SU-DHL-6 (cell line): ENCODE results near the gene FAM170B.

Experiments
- CTCF ChIP-seq: fragments of 200-600 bp; sonication (generic); IDR thresholded peaks from one replicate; pipeline ENCODE4 v1.5.1; 2017; ENCODE audit warnings: antibody characterized with exemption, mild to moderate bottlenecking, low read length, moderate library complexity; ENCODE audit not compliant: insufficient read depth, poor library complexity, severe bottlenecking
- EZH2phosphoT487 ChIP-seq: fragments of 200-600 bp; sonication (generic), shearing (Covaris generic); conservative IDR thresholded peaks from 2 replicates; pipeline ENCODE4 v1.6.1; 2018; ENCODE audit warnings: mild to moderate bottlenecking, antibody characterized with exemption, low read length, moderate library complexity, mixed read lengths

GRCh38 chr10:49138361-49138891 is 4.6 kb upstream of the FAM170B start:
- TF ChIP-seq CTCF (no peak), EZH2phosphoT487 (no peak)
